Measurements from ENCODE around the gene PRSS8.

PRSS8 gene

GRCh38 chr16:31082368-31083045 lies 53.0 kb downstream of the PRSS8 start:
- H3K4me3 ChIP-seq (ENCODE audit: low read length) = no peak overlapping the region
- TF ChIP-seq, protein P1, sequence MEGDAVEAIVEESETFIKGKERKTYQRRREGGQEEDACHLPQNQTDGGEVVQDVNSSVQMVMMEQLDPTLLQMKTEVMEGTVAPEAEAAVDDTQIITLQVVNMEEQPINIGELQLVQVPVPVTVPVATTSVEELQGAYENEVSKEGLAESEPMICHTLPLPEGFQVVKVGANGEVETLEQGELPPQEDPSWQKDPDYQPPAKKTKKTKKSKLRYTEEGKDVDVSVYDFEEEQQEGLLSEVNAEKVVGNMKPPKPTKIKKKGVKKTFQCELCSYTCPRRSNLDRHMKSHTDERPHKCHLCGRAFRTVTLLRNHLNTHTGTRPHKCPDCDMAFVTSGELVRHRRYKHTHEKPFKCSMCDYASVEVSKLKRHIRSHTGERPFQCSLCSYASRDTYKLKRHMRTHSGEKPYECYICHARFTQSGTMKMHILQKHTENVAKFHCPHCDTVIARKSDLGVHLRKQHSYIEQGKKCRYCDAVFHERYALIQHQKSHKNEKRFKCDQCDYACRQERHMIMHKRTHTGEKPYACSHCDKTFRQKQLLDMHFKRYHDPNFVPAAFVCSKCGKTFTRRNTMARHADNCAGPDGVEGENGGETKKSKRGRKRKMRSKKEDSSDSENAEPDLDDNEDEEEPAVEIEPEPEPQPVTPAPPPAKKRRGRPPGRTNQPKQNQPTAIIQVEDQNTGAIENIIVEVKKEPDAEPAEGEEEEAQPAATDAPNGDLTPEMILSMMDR (conservative IDR thresholded peaks at IDR 0.05; ENCODE audit: low read length) = no peak
- DNase-seq (ENCODE audit: low read depth) = no peak

Data from AG10803 (cell line).